ENCODE results near the gene TMEM229B. TPM values are rescaled to one million over a fixed set of nuclear protein-coding genes. Genes with fewer than 3 reads are reported as not detected.

The TMEM229B gene
- total RNA-seq, 1 donor from 2014 or later, result 0.26 TPM

DNA sequence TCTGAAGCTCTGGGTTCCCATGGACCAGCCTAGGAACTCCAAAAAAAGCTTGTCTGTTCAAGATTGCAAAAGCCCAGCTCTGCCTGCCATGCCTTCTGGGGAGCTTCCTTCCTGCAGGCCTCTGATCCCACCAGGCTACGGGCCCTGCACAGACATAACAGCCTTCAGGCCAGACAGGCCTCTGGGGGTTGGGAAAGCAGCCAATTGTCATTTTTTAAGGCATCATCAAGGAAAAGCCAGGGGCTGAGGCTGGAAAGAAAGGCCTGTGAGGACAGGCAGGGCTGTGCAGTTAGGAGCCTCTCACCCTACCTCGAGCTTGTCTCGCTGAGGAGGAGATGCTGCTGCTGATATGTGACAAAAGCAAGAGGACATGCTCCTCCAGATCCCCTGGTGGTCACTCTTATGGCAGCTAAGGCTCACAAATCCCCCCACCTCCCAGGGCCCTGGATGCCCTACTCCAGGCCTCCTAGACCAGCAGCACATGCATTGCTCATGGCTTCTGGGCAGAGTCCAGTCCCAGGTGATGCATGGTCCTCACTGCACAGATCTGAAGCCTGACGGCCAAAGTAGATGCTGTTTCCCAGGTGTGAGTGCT is 2.9 kb downstream of the TMEM229B start:
- TF ChIP-seq, protein P1, sequence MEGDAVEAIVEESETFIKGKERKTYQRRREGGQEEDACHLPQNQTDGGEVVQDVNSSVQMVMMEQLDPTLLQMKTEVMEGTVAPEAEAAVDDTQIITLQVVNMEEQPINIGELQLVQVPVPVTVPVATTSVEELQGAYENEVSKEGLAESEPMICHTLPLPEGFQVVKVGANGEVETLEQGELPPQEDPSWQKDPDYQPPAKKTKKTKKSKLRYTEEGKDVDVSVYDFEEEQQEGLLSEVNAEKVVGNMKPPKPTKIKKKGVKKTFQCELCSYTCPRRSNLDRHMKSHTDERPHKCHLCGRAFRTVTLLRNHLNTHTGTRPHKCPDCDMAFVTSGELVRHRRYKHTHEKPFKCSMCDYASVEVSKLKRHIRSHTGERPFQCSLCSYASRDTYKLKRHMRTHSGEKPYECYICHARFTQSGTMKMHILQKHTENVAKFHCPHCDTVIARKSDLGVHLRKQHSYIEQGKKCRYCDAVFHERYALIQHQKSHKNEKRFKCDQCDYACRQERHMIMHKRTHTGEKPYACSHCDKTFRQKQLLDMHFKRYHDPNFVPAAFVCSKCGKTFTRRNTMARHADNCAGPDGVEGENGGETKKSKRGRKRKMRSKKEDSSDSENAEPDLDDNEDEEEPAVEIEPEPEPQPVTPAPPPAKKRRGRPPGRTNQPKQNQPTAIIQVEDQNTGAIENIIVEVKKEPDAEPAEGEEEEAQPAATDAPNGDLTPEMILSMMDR (IDR thresholded peaks at IDR 0.05; ENCODE audit: insufficient read depth, low read length, severe bottlenecking), result no peak
- FAIRE-seq, result no peak
- no peak for DNase-seq (ENCODE audit: low read depth)
- Histone ChIP-seq H3K4me3 (ENCODE audit: low read depth, low read length) (no peak overlapping the region), H3K36me3 (ENCODE audit: control insufficient read depth, insufficient read depth, low read length) (no peaks in the 10 kb centered on the region), H3K27me3 (ENCODE audit: control insufficient read depth, insufficient read depth, low read length) (no peaks in the 10 kb centered on the region)

DNA sequence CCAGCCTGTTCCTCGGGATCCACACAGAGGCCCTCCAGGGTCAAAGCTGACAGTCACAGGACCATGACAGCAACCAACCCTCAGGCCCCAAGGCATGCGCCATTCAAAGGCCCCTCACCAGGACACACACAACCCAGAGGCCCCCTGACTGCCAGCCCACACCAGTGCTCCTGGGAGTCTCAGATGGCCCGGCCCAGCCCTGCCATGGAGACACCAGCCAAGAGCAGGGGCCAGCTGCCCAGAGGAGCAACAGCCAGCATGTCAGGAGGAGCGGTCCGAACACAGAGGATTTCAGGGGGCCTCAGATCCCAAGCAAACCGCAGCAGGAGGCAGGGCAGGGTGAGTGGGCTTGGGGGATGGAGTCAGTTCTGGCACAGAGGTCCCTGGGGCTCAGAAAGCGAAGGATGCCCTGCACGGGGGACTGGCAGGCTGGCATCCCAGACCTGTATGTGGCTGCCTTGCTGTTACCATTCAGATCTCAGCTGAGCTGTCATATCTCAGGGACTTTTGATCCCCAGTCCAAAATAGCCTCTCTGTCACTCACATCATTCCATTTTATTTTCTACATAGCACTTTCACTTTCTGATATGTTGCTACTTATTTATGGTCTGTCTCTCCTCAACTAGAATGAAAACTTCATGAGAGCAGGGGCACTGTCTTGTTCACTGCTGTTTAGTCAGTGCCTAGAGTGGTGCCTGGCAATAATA is 4.8 kb downstream of the TMEM229B start:
- DNase-seq (ENCODE audit: low read depth), result no peak
- no peaks in the 10 kb centered on the region for H3K27me3 ChIP-seq (ENCODE audit: control insufficient read depth, insufficient read depth, low read length)
- FAIRE-seq, result no peak
- TF ChIP-seq, protein P1 (IDR thresholded peaks at IDR 0.05; ENCODE audit: insufficient read depth, low read length, severe bottlenecking), result no peak
- no peaks in the 10 kb centered on the region for H3K36me3 ChIP-seq (ENCODE audit: control insufficient read depth, insufficient read depth, low read length)
- no peak overlapping the region for H3K4me3 ChIP-seq (ENCODE audit: low read depth, low read length)

DNA sequence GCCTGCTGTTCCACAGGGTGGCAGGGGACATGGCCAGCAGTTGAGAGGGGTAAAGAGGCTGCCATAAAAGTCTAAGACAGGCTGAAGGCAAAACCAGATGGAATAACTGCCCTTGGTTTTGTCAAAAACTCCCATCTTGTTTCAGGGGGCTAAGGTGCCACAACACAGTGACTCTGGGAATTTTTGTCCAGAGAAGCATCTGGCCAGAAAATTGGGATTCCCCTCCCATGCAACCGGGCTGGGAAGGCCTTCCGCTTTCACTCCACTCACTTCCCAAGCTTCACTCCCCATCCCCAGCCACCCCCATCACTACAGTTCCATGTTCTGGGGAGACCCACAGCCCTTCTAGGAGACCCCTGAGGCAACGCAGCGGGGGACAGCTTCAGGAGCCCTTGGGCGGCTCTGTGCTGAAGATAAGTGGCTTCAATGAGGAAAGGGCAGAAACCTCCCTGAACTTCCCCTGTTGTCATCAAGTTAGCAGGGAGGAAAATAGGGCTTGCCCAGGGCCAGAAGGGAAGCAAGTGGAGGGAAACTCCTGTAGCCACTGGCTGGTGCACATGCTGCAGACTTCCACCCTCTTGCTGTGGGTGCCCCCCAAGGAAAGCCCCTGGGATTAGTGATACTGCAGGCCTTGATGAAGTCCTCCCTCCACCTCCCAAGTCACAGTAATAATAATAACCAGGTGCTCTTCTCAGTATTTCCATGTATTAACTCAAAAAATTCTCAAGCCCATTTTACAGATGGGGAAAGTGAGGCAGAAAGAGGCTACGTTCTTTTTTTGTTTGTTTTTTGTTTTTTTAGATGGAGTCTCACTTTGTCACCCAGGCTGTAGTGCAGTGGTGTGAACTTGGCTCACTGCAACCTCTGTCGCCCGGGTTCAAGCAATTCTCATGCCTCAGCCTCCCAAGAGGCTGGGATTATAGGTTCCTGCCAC is 6.0 kb downstream of the TMEM229B start:
- TF ChIP-seq, protein P1 (IDR thresholded peaks at IDR 0.05; ENCODE audit: insufficient read depth, low read length, severe bottlenecking), result no peak
- Histone ChIP-seq H3K4me3 (ENCODE audit: low read depth, low read length) (no peak overlapping the region), H3K27me3 (ENCODE audit: control insufficient read depth, insufficient read depth, low read length) (no peaks in the 10 kb centered on the region), H3K36me3 (ENCODE audit: control insufficient read depth, insufficient read depth, low read length) (no peaks in the 10 kb centered on the region)
- DNase-seq (ENCODE audit: low read depth) (no peak), FAIRE-seq (no peak)

DNA sequence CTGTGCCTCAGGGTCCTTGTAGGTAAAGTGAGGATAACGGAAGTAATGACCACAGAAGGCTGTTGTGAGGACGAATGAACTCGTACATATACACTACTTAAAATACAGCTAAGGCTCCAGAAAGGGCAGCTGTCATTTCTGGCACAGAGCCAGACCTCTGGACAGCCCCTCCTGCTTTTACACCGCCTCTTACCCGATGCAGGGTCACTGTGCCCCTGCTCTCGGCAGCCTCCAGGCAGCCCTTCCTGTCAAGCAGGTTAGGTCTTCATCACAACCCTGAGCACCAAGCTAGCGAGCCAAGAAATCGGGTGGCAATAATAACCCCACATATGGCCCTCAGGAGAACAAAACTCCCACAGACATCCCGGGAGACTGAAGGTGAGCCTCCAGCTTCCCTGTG is 8.5 kb downstream of the TMEM229B start:
- Histone ChIP-seq H3K27me3 (ENCODE audit: control insufficient read depth, insufficient read depth, low read length) (no peaks in the 10 kb centered on the region), H3K36me3 (ENCODE audit: control insufficient read depth, insufficient read depth, low read length) (no peaks in the 10 kb centered on the region), H3K4me3 (ENCODE audit: low read depth, low read length) (no peak overlapping the region)
- FAIRE-seq, result no peak
- TF ChIP-seq, protein P1 (IDR thresholded peaks at IDR 0.05; ENCODE audit: insufficient read depth, low read length, severe bottlenecking), result no peak
- DNase-seq (ENCODE audit: low read depth), result no peak

DNA sequence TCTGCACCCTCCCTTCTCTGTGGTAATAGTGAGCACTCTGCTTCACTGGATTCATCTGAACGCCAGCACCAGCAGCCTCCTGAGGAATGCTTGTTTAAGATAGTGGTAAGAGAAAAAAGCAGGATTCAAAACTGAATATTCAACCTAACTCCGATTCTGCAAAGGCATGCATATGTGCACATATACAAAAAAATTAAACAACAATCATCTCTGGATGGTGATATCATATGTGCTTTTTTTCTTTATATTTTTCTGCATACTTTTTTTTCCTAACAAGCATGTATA is 9.8 kb downstream of the TMEM229B start:
- DNase-seq (ENCODE audit: low read depth) (no peak), FAIRE-seq (no peak)
- TF ChIP-seq, protein P1 (IDR thresholded peaks at IDR 0.05; ENCODE audit: insufficient read depth, low read length, severe bottlenecking), result no peak
- Histone ChIP-seq H3K4me3 (ENCODE audit: low read depth, low read length) (no peak overlapping the region), H3K36me3 (ENCODE audit: control insufficient read depth, insufficient read depth, low read length) (no peaks in the 10 kb centered on the region), H3K27me3 (ENCODE audit: control insufficient read depth, insufficient read depth, low read length) (no peaks in the 10 kb centered on the region)
